Spleen (tissue), 7 donors: ENCODE data around the gene ETV5.

Source experiments
- POLR2A ChIP-seq, 3 donors: fragments of 450-650 bp; IDR thresholded peaks; one replicate each; pipeline ENCODE4 v1.5.1; 2017; ENCODE audit warnings: antibody characterized with exemption in 3 of 3, mild to moderate bottlenecking in 1 of 3
- TF ChIP-seq, protein P1 (sequence below), 11 experiments: fragments of 200-600 bp in 7 of 11; fragments of 450-650 bp in 4 of 11; sonication (generic) in 4 of 11; IDR thresholded peaks in 8 of 11; conservative IDR thresholded peaks in 3 of 11; 1 replicate in 7 of 11; 2 replicates in 4 of 11; pipeline versions ENCODE4 v1.4.0 to v1.8.0; 2016 to 2021; ENCODE audit warnings: antibody characterized with exemption in 11 of 11, inconsistent platforms in 4 of 11, mild to moderate bottlenecking in 1 of 11
- donor health status: DM: no; HTN: no; CAD: no; lungs with moderate emphysema.
- donor health status: DM: no; HTN: no; CAD: no.
- donor health status: DM: no; HTN: no; CAD: no.

DNA sequence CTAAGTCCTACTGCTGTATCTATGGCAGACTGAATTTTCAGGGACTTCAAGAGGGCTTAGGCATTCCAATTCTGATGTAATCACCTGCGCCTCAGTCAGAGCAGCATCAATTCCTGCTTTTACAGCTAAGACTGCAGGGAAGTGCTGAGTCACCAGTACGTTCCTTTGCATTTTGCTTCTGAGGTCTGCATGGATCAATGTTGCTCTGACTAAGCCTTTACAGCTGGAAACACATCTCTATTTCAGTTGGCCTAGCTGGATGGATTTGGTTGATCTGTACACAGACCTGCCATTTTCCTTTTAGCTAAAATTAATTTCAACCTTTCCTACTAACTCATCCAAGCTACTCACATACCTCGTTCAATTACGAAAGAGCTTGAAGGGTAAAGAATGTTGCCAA is 51.3 kb downstream of the ETV5 start:
- TF ChIP-seq, protein P1, sequence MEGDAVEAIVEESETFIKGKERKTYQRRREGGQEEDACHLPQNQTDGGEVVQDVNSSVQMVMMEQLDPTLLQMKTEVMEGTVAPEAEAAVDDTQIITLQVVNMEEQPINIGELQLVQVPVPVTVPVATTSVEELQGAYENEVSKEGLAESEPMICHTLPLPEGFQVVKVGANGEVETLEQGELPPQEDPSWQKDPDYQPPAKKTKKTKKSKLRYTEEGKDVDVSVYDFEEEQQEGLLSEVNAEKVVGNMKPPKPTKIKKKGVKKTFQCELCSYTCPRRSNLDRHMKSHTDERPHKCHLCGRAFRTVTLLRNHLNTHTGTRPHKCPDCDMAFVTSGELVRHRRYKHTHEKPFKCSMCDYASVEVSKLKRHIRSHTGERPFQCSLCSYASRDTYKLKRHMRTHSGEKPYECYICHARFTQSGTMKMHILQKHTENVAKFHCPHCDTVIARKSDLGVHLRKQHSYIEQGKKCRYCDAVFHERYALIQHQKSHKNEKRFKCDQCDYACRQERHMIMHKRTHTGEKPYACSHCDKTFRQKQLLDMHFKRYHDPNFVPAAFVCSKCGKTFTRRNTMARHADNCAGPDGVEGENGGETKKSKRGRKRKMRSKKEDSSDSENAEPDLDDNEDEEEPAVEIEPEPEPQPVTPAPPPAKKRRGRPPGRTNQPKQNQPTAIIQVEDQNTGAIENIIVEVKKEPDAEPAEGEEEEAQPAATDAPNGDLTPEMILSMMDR (IDR thresholded peaks at IDR 0.05 in 8 of 11, conservative IDR thresholded peaks at IDR 0.05 in 3 of 11) = no peak
- no peak for TF ChIP-seq POLR2A (IDR thresholded peaks at IDR 0.05)
